Left cardiac atrium (tissue), 4 donors: ENCODE data around the gene SRPK3. TPM values are rescaled to one million over a fixed set of nuclear protein-coding genes. Genes with fewer than 3 reads are reported as not detected.
"Not testable (repeated sequence)": the region's sequence is repeated elsewhere in the genome, so short reads cannot be mapped to it uniquely, and the experiment has no call there.

Experiments
- ATAC-seq, 2 donors: fragments of 200-7000 bp; cut with Tn5 transposase; one replicate each; pipeline ENCODE4 v1.9.1; 2020; ENCODE audit warnings: mild to moderate bottlenecking in 2 of 2, moderate library complexity in 2 of 2
- DNase-seq: peaks from one replicate; pipeline ENCODE4 v3.0.0-alpha.2; 2020
- intact Hi-C, 2 donors: fragments of 100-400 bp; cut with DNase I; formaldehyde crosslinking; loops; one replicate each; pipeline versions ENCODE4 v1.14.1 to v1.15.1; 2022 to 2023
- total RNA-seq, 2 donors: library from RNA; stranded (reverse); fragmentation: NEBNext Ultra II Directional; extraction: Animal tissue kit (Norgen Biotek cat#: 25700); gene quantifications; one replicate each; pipeline ENCODE4 v1.2.1, GENCODE V29; 2021
- donor health status: DM: no; HTN: yes; CAD: no.
- donor health status: DM: no; HTN: yes; CAD: no; lungs with severe emphysema.
- donor health status: DM: yes; HTN: yes; CAD: no.
- donor health status: Dilated cardiomyopathy.

SRPK3 gene
- total RNA-seq, 2 donors from 2014 or later: 24.1 to 25.8 TPM

GRCh38 chrX:153797415-153798015 is 16.7 kb downstream of the SRPK3 start:
- intact Hi-C loops: no loop called here
- DNase-seq: no peak
- ATAC-seq: no peak

GRCh38 chrX:153799326-153799725 is 18.5 kb downstream of the SRPK3 start:
- no peak for DNase-seq
- intact Hi-C loops: no loop called here
- ATAC-seq: no peak

GRCh38 chrX:153800177-153800722 is 19.4 kb downstream of the SRPK3 start:
- ATAC-seq: peak in 1 of 2 donors; percentile 48
- intact Hi-C loops: no loop called here
- DNase-seq: no peak

- intact Hi-C loops: no loop called here
- DNase-seq: no peak
- ATAC-seq: peak in 1 of 2 donors; percentile 43
These were observed 19.9 kb downstream of the SRPK3 start for GRCh38 chrX:153800746-153801145.

GRCh38 chrX:153801669-153802068 is 20.8 kb downstream of the SRPK3 start:
- ATAC-seq: no peak
- DNase-seq: no peak
- intact Hi-C loops: no loop called here

- ATAC-seq (no peak), DNase-seq (no peak)
- intact Hi-C loops: no loop called here
These were observed 21.7 kb downstream of the SRPK3 start for GRCh38 chrX:153802513-153803045.

- DNase-seq (no peak), ATAC-seq (no peak)
- intact Hi-C loops: no loop called here
These were observed 22.6 kb downstream of the SRPK3 start for GRCh38 chrX:153803211-153804099.

GRCh38 chrX:153804100-153804595 is 23.3 kb downstream of the SRPK3 start:
- intact Hi-C loops: no loop called here

GRCh38 chrX:153804621-153805020 is 23.8 kb downstream of the SRPK3 start:
- DNase-seq: no peak
- no peak for ATAC-seq
- intact Hi-C loops: no loop called here

More at GRCh38 chrX:153804100-153804595, 23.3 kb downstream of the SRPK3 start:
- DNase-seq (no peak), ATAC-seq (no peak)

GRCh38 chrX:153805436-153805835 is 24.6 kb downstream of the SRPK3 start:
- no peak for ATAC-seq
- no peak for DNase-seq
- intact Hi-C loops: no loop called here

- DNase-seq (no peak), ATAC-seq (no peak)
- intact Hi-C loops: no loop called here
These were observed 26.2 kb downstream of the SRPK3 start for GRCh38 chrX:153806999-153807575.

- no peak for DNase-seq
- intact Hi-C loops: no loop called here
- no peak for ATAC-seq
These were observed 27.1 kb downstream of the SRPK3 start for GRCh38 chrX:153807976-153808375.

- ATAC-seq: no peak
- intact Hi-C loops: no loop called here
- DNase-seq: no peak
These were observed 31.4 kb downstream of the SRPK3 start for GRCh38 chrX:153812220-153812619.

- DNase-seq (no peak), ATAC-seq (no peak)
- intact Hi-C loops: no loop called here
These were observed 32.3 kb downstream of the SRPK3 start for GRCh38 chrX:153813161-153813560.

GRCh38 chrX:153814591-153815315 is 33.9 kb downstream of the SRPK3 start:
- no peak for DNase-seq
- ATAC-seq: no peak
- intact Hi-C loops: no loop called here

GRCh38 chrX:153816831-153817690 is 36.2 kb downstream of the SRPK3 start:
- intact Hi-C loops: no loop called here
- DNase-seq (no peak), ATAC-seq (no peak)

- intact Hi-C loops, ATAC-seq, DNase-seq: not testable (repeated sequence)
These were observed 37.2 kb downstream of the SRPK3 start for GRCh38 chrX:153818064-153818463.
